HG03354 (cell line): ENCODE measurements around the gene ABO.
"Not testable (repeated sequence)": the region's sequence is repeated elsewhere in the genome, so short reads cannot be mapped to it uniquely, and the experiment has no call there.

ENCODE experiments used
- ATAC-seq: cut with Tn5 transposase; IDR thresholded peaks from one replicate; pipeline ENCODE4 v1.9.1; 2021; ENCODE audit warnings: mild to moderate bottlenecking; ENCODE audit not compliant: unreplicated experiment, poor library complexity, severe bottlenecking

ABO gene

DNA sequence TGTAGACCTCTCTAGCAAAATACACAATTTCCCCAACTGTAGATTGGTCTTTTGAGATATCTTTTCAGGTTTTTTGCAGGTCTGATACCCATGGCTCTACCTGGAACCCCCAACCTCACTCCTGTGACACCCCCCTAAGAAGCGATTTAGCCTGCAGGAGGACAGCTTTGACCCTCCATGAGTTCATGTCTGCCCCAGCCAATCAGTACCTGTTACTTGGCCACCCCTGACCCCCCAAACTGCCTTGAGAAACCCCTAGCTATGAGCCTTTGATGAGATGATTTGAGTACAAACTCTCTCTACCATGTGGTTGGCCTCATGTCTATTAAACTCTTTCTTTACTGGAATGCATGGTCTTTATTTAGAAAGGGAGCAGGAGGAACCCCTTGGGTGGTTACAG is 25.7 kb downstream of the ABO start:
- ATAC-seq = no peak

DNA sequence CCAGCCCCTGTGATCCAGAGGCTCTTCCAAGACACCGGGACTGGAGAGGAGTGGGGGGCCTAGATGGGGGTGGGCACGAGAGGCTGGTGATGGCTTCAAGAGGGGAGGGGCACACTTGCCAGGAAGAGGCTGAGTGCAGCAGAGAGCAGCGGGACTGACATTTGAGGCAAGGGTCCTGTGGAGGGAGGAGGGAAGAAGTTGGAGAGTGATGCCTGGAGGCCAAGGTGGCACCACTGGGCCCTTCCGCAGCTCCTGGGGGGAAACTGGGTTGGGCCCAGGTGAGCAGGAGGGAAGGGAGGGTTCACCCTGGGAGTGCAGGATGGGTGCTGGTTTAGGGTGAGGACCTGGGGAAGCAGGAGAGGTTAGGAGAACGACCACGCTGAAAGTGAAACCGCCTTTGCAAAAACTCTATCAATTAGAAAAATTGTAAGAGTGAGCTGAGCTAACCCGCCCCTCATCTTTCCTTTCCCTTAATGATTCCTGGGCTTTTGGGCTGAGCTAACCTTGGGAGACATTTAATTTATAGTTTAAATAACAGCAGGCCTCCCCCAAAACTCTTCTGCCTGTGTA is 26.2 kb downstream of the ABO start:
- ATAC-seq = no peak

DNA sequence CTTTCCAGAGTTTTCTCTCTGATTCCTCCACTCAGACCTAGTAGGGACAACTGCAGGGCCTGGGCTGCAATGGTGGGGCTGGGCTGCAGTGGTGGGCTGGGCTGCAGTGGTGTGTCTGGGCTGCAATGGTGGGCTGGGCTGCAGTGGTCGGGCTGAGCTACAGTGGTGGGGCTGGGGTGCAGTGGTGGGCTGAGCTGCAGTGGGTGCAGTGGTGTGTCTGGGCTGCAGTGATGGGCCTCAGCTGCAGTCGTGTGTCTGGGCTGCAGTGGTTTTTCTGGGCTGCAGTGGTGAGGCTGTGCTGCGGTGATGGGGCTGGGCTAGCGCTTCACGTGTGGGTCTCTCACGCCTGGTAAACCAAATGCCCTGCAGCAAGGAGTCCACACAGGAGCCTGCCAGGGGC is 27.4 kb downstream of the ABO start:
- no peak for ATAC-seq

DNA sequence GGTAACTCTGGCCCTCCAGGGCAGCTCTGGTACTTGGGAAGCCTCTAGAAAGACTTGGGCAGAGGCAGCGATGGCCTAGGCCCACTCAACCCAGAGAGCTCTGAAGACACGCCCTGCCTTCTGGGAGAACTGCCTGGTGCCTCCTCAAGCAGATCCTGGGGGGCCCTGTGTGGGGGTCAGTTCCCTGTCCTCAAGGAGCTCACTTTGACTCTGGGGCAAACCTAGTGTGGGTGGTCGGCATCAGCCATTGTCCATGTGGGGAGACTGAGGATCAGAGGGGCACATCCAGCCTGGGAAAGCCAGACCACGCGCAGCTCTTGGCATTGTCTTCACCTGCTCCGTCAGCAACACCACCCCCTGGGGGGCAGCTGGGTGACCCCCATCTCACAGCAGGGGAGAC is 28.0 kb downstream of the ABO start:
- ATAC-seq = no peak

DNA sequence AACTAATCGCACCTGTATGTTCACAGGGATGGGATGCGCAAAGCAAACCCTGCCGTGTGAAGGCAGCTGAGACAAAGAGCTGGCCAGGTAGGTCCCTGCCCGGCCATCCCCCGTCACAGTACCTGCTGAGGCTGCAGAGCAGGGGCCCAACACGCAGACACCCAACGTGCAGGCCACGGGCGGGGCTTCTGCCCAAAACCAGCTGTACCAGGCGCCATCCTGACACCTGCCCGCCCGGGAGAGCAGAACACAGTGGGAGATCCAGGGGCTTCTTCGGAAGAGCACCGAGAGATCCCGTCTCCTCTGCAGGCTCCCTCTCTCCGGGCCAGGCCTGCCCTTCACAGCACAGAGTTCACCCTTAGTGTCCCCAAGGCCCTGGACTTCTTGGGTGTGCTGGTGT is 28.4 kb downstream of the ABO start:
- no peak for ATAC-seq

DNA sequence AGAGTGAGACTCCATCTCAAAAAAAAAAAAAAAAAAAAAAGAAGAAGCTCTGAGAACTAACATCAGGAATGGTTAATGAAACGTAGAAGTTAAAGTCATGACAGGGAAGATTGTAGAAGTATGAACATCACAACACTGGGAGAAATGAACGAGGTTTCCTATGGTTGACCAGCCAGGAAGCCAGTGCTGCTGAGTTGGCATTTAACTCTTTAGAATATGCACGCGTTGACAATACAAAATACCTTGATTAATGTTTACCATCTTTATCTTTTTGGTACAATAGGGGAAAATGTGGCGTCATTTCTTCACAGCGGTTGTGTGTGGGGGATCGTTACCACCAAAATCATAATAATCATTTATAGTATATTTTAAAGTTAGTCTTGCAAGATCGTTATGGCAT is 32.0 kb downstream of the ABO start:
- ATAC-seq = no peak

DNA sequence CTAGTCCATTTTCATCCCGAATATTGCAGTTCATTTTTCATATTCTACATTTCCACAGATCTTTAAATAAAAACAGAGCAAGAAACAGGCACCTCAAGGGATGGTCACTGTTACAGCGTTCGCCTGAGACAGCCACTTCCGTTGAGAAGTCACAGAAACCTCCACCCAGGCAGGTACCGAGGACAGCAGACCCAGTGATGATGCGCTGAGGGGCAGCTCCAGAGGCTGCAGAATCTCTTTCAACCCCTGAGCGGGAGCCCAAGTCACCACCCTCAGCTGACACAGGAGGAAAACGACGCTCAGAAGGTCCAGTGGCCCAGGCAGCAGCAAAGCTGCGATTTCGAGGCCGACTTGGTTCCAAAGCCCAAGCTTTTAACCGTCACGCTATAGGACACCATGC is 32.8 kb downstream of the ABO start:
- ATAC-seq = no peak

DNA sequence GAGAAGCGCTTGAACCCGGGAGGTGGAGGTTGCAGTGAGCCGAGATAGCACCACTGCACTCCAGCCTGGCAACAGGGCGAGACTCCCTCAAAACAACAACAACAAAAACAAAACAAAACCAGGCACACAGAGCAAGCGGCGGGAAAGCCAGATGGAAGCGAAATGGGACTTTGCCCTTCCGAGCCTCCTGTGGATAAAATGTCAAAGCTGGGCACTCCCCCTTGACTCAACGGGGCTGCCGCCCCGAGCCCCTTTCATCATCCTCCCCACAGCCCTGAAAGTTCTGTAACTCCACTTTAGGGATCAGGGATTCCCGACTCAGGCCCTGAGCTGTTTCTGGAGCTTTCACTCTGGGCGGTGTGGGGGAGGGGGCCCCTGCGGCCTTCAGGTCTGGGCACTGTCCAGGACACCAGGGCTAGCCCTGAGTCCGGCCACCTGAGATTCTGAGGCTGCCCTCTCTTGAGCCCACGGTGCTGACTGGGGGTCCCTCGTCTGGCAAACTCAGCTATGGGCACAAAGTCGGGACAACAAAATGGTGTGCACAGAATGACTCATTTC is 35.4 kb downstream of the ABO start:
- no peak for ATAC-seq

DNA sequence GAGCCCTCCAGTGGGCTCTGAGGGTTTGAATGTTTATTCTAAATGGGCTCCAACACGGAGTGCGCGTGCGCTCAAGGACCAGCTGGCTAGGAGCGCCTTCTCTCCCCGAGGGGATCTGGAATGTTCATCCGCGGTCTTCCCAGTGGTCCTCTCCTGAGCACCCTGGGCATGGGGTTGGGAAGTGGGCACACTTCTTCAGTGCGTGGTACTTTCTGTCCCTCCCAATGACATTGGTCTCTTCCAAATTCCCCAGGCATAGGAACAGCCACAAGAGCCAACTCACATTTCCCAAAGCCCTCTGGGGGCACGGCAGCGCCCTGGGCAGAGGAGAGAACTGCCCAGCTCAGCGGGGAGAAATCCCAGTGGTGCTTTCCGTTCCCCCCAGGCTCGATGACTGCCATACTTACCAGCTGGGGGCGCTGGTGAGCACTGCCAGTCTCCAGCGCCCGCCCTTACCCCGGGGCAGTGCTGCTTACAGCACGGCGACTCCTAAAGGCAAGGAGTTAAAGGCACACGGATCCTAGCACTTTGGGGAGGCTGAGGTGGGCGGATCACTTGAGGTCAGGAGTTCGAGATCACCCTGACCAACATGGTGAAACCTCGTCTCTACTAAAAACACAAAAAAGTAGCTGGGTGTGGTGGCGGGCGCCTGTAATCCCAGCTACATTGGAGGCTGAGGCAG is 36.0 kb downstream of the ABO start:
- no peak for ATAC-seq

DNA sequence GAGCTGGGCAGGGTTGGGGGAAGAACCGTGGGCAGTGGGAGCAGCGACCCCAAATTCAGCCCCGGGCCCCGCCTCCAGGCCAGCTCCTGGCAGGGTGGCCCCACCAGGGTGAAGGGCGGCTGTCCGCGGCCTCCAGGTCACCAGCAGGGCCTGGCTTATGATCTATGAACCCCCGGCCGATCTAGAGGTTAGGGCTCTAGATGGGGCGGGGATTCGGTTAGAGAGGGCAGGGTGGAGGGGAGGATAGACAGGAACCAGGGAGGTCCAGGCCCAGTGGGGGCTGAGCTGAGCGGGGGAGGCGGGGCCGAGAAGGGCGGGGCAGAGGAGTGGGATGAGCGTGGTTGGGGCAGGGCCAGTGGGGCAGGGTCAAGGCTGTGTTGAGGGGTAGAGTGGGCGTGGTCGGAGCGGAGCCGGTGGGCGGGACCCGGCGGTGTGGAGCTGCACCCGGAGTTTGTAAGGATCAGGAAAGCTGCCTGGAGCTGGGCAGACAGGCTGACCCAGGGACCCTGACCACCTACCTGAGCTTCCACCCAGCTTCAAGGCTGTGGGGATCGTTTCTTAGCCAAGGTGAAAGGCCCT is 36.6 kb downstream of the ABO start:
- no peak for ATAC-seq

DNA sequence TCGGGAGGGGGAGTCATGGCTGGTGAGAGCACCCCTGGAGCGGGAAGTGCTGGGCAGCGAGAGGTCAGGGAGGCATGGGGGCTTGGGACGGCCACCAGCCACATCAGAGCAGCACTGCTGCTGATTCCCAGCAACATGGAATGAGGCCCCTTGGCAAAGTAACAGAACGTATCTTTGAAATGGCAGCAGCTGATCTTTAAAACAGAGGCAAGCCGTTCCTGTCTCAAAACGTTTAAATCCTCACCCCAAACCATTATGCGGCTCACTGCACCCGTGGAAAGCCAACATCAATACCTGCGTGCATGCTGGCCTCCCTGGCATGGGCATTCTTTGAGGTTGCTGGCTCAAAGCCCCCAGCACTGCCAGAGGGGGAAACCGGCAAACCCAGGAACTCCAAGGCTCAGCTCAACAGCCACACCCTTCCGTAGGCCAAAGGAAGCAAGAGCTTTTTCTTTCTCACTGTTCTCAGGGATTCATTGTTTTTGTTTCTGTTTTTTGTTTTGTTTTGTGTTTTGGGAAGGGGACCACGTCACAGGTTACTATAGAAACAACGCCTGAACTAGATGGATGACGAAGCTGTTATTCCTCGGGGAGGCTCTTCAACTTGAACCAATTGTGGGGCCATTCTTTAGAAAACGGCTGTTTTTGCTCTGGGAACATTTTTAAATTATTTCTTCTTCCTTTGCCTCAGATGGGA is 37.8 kb downstream of the ABO start:
- no peak for ATAC-seq

DNA sequence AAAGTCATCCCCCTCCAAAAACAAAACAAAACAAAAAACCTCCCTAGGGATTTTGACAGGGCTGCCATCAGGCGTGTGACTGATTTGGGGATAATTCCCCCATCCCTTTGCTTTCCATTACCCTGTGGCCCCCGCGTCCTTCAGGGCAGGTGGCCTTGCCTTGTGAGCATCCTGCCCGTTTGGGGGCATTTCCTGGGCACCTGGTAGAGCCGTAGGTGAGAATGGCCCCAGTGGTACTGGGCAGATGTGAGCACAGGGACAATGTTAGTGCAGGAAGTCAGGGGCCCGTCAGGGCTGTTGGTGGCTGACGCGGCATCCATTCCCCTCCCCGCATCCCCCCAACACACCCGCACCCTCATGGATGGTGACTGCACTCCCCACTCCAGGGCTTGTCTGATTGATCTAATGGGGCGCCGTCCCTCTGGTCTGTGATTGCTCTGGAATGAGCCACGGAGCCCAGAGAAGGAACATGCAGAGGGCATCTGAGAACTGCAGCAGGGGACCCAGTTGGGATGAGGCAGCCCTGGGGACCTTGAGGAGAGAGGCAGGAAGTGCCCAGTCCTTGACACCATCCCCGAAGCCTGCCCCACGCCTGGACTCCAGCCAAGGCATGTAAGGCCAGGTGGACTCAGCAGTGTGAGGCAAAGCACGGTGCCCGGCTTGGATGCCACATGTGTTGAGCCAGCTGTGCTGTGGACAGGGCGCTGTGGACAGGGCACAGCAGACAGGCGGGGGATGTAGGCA is 38.5 kb downstream of the ABO start:
- ATAC-seq = not testable (repeated sequence)

DNA sequence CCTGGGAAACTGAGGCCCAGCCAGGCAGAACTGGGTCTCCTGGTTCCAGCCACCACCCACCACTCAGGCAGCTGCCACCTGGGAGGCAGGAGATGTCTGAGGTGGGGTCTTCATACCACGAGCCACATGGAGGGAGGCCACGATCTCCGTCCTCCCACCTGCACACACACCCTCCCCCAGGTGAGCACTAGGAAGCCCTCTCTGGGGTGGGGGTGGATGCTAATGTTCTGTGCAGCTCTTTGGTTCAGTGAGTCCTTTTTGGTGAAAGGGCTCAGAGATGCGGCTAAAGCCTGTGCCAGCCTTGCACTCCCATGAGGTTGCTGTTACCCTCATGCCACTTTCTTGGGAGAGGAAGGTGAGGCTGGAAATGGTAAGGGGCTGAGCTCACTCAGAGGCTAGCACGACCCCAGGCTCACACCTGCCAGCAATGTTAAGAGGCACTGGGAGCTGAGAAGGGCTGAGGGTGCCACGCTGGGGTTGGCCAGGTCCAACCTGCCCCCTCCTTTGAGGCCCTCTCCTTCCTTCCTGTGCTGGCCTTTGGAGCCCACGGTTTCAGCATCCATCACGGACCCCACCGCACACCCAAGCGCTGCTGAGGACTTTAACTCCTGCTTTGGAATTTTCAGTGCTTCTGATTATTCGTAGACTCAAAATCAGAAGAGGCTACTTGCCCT is 39.3 kb downstream of the ABO start:
- no peak for ATAC-seq

DNA sequence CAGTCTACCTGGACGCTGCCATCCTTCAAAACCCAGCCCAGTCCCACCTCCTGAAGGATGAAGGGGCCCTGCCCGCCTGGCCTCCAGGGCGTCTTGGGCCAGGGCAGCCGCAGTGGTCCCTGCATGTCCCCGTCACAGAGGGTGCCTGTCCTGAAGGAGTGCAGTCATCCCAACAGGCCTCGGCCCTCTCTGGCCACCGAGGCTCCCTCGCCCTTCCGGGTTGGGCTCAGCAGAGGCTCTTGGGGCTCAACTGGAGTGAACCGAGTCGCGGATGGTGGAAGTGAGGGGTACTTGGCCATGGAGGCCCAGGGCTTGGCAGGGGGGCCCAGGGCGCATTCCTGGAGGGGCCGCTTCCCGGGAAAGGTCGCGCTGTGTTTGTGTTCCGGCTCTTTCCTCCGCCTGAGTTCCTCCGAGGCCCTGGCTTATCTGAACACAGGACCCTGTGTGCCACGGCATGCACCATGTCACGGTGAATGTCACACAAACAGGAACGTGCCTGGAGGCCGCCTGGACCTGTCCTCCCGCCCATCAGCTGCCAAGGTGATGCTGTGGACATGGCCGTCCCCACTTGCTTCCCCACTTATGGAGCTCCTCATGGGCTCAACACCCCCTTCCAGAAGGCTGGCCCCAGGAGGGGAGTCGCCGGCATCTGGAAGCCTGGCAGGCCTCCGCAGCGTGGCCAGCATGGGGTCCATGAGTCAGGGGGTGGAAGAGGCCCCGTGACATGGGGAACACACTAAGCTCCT is 40.3 kb downstream of the ABO start:
- ATAC-seq = no peak

DNA sequence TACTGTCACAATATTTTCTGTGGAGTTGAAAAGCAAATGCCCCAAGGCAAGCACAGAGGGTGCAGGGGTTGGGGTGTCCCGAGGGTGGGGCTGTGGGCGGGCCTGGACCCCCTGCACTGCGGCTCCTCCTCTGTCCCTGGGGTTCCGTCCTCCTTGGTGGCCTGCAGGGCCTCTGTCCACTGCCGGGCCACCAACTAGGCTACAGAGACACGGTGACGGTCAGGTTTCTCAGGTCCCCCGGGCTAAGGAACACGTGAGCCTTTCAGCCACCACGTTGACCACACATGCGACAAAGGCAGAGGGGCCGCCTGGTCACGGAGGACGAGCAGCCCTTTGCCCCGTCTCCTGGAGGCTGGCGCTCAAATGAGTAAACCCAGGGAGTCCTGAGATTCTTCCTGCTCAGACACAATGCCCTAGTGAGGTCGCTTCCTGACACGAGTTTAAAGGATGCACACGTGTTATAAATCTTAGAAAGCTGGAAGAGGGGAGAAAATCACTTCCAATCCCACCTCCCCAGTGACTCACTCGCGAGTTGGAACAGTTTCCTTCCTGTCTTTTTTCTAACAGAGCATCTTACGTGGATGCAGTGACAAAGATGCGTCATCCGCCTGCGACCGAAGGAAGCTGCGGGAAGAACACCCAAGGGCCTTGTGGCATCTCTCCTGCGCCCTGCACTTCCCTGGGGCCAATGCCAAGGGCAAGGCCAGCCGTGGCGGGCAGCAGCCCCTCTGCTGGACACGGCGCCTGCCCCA is 41.1 kb downstream of the ABO start:
- no peak for ATAC-seq

DNA sequence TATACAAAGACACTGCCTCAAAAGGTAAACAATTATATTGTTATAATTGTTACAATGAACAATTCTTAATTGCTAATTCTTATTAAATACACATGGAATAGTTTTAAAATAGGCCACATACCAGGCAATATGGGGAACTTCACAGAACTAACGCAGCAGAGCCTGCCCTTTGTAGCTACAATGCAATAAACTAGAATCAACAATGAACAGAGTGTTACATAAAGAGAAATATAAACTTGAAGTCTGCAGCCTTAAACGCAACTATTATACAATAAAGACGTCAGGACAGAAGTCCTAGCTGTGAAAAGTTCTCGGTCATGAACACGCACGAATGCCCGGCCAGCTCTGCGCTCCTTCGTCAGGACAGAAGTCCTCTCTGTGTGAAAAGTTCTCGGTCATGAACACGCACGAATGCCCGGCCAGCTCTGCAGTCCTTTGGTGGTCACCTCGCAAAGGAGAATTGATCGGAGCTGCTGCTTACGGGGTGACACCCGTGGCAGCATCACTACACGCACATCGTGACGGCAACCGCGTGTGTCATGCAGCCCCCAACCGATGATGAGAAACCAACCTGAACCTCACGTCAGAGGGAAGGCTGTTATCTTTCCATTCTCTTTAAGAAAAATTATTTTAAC is 43.0 kb downstream of the ABO start:
- not testable (repeated sequence) for ATAC-seq

DNA sequence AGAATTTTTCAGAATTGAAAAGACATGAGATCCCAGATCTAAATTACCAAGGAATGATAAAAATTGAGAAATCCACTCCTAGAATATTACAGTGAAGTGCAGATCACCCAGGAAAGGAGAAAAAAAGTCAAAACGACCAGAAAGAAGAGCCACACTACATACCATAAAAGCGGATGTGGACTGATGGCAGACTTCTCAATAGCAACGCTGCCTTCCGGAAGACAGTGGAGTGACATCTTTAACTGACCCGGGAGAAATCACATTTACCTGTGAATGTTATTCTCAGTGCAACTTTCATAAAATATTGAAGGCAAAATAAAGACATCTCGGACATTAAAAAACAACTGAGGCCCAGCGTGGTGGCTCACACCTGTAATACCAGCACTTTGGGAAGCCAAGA is 44.5 kb downstream of the ABO start:
- ATAC-seq = not testable (repeated sequence)

DNA sequence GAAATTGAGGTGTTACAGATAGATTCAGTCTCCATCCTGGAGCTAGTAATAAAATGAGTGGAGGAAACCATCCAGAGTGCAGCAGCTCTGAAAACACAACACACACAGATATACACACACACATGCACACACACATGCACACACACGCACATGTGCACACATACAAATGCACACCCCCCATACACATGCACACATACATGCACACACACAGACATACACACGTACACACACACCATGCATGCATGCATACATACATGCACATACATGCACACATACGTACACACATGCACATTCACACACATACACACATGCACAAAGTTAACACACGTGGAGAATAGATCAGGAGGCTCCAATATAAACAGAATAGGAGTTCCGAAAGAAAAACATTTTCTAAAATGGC is 44.9 kb downstream of the ABO start:
- ATAC-seq = no peak
